Spleen (tissue), 11 donors: Measurements from ENCODE around the gene RNLS. TPM values are rescaled to one million over a fixed set of nuclear protein-coding genes. Genes with fewer than 3 reads are reported as not detected.

Experiments used
- DNase-seq: peaks from one replicate; pipeline ENCODE4 v3.0.0-alpha.2; 2020
- H3K27ac ChIP-seq, 8 donors: fragments of 200-600 bp; sonication (generic) in 7 of 8; 1 replicate in 4 of 8; 2 replicates in 4 of 8; pipeline versions ENCODE4 v1.5.0 to v1.8.0; 2016 to 2021; ENCODE audit warnings: inconsistent platforms in 4 of 8, mild to moderate bottlenecking in 4 of 8, moderate library complexity in 1 of 8
- H3K27me3 ChIP-seq, 7 donors: fragments of 200-600 bp; sonication (generic) in 6 of 7; replicated peaks in 1 of 7; 1 replicate in 4 of 7; 2 replicates in 3 of 7; pipeline versions ENCODE4 v1.5.0 to v1.8.0; 2016 to 2021; ENCODE audit warnings: inconsistent platforms in 3 of 7, mild to moderate bottlenecking in 1 of 7
- H3K36me3 ChIP-seq, 6 donors: fragments of 200-600 bp; sonication (generic) in 5 of 6; 1 replicate in 4 of 6; 2 replicates in 2 of 6; pipeline versions ENCODE4 v1.5.0 to v1.8.0; 2016 to 2021; ENCODE audit warnings: inconsistent platforms in 2 of 6
- H3K4me1 ChIP-seq, 6 donors: fragments of 200-600 bp; sonication (generic) in 5 of 6; 1 replicate in 3 of 6; 2 replicates in 3 of 6; pipeline versions ENCODE4 v1.5.0 to v1.8.0; 2016 to 2021; ENCODE audit warnings: inconsistent platforms in 3 of 6
- H3K4me3 ChIP-seq, 8 donors: fragments of 200-600 bp; sonication (generic) in 7 of 8; 1 replicate in 4 of 8; 2 replicates in 4 of 8; pipeline versions ENCODE4 v1.5.0 to v1.8.0; 2016 to 2021; ENCODE audit warnings: inconsistent platforms in 4 of 8, mild to moderate bottlenecking in 4 of 8, moderate library complexity in 2 of 8
- H3K9me3 ChIP-seq, 8 donors: fragments of 200-600 bp; sonication (generic) in 7 of 8; 1 replicate in 4 of 8; 2 replicates in 4 of 8; pipeline versions ENCODE4 v1.5.0 to v1.8.0; 2016 to 2021; ENCODE audit warnings: inconsistent platforms in 4 of 8
- POLR2A ChIP-seq, 3 donors: fragments of 450-650 bp; IDR thresholded peaks; one replicate each; pipeline ENCODE4 v1.5.1; 2017; ENCODE audit warnings: antibody characterized with exemption in 3 of 3, mild to moderate bottlenecking in 1 of 3
- POLR2AphosphoS5 ChIP-seq, 3 donors: sonication (generic); formaldehyde crosslinking; IDR thresholded peaks; one replicate each; pipeline ENCODE4 v1.5.1; 2017; ENCODE audit warnings: antibody characterized with exemption in 3 of 3
- WGBS, 5 donors: extraction: QIAGEN DNeasy Blood & Tissue Kit in 3 of 5; methylation state at CpG; one replicate each; pipeline versions ENCODE4 v1.1.5 to v1.1.7; 2013 to 2018; 5-methylcytosine and 5-hydroxymethylcytosine counted together
- intact Hi-C: fragments of 100-400 bp; cut with DNase I; formaldehyde crosslinking; loops from one replicate; pipeline ENCODE4 v1.15.0; 2023; ENCODE audit warnings: low total_unique reads
- polyA plus RNA-seq, 3 donors: library from polyadenylated mRNA; stranded (reverse); fragments of 200-250 nt; gene quantifications; one replicate each; pipeline ENCODE4 v1.2.1, GENCODE V29; 2013
- total RNA-seq, 7 donors: library from RNA; depleted of rRNA in 3 of 7; stranded (reverse); fragments of >200 nt in 3 of 7; fragmentation: NEBNext Ultra II Directional in 4 of 7; extraction: Animal tissue kit (Norgen Biotek cat#: 25700) in 4 of 7; gene quantifications; one replicate each; pipeline versions ENCODE4 v1.1.0 to v1.2.1, GENCODE V29; 2016 to 2021
- TF ChIP-seq, protein P1 (sequence below), 11 experiments: fragments of 200-600 bp in 7 of 11; fragments of 450-650 bp in 4 of 11; sonication (generic) in 4 of 11; IDR thresholded peaks in 8 of 11; conservative IDR thresholded peaks in 3 of 11; 1 replicate in 7 of 11; 2 replicates in 4 of 11; pipeline versions ENCODE4 v1.4.0 to v1.8.0; 2016 to 2021; ENCODE audit warnings: antibody characterized with exemption in 11 of 11, inconsistent platforms in 4 of 11, mild to moderate bottlenecking in 1 of 11
- donor health status: healthy with polysubstance abuse.
- donor health status: DM: no; HTN: no; CAD: no; lungs with moderate emphysema.
- donor health status: DM: no; HTN: no; CAD: no.
- donor health status: Bipolar disorder and iron deficiency.
- donor health status: healthy.
- donor health status: DM: no; HTN: no; CAD: no.
- donor health status: DM: yes; HTN: yes; CAD: no.

RNLS gene
- total and polyA plus RNA-seq, 10 donors: 4.5 to 28.8 (median 8.5) TPM

DNA sequence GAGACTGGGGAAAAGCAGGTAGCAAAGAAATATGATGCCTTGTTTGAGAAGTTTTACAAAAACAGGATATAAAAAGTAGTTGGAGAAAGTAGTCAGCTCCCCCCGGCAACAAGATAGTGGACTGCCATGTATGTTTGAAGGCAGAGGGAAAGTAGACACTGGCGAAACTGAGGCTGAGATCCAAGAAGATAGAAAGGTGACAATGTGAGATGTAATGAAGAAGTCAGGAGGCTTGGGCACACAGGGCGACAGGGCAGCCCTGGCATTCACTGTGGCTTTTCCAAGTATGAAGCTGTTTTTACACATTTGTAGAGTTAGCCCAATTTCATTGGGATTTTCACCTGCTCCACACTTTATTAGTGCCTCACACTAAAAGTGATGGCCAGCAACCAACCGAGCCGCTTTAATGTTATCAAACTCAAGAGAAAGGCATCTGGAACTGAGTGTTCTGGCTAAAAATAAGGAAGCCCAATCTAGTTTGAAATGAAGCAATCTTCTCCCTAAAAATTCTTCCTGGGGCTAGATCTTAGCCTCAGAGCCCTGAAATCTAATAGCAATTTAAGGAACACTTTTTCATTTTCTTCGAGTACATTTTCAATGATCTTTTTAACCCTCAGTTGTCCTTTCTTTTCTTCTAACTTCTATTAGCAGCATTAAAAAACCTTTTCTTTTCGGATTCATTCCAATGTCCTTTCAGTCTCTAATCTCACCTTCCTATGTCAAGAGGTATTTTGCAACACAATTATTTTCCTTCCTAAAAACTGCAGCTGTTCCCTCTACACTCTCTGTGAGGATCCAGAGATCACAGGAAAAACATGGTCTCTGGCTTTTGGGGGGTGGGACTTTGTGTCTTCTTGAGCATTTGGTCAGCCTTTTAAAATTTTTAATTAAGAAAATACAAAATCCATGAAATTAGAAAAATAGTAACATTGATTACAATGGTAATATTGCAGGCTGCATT is 108.0 kb downstream of the RNLS start:
- H3K27ac ChIP-seq: no peak overlapping the region
- H3K4me1 ChIP-seq: no peaks in the 10 kb centered on the region
- no peak overlapping the region for H3K4me3 ChIP-seq
- no peak for TF ChIP-seq POLR2AphosphoS5 (IDR thresholded peaks at IDR 0.05)
- TF ChIP-seq, protein P1, sequence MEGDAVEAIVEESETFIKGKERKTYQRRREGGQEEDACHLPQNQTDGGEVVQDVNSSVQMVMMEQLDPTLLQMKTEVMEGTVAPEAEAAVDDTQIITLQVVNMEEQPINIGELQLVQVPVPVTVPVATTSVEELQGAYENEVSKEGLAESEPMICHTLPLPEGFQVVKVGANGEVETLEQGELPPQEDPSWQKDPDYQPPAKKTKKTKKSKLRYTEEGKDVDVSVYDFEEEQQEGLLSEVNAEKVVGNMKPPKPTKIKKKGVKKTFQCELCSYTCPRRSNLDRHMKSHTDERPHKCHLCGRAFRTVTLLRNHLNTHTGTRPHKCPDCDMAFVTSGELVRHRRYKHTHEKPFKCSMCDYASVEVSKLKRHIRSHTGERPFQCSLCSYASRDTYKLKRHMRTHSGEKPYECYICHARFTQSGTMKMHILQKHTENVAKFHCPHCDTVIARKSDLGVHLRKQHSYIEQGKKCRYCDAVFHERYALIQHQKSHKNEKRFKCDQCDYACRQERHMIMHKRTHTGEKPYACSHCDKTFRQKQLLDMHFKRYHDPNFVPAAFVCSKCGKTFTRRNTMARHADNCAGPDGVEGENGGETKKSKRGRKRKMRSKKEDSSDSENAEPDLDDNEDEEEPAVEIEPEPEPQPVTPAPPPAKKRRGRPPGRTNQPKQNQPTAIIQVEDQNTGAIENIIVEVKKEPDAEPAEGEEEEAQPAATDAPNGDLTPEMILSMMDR (IDR thresholded peaks at IDR 0.05 in 8 of 11, conservative IDR thresholded peaks at IDR 0.05 in 3 of 11): no peak
- TF ChIP-seq POLR2A (IDR thresholded peaks at IDR 0.05): no peak
- WGBS, 5 donors: 68 to 89% (median 79%) methylated on average over 7 of the region's 7 CpGs
- no peaks in the 10 kb centered on the region for H3K27me3 ChIP-seq
- DNase-seq: no peak
- no peaks in the 10 kb centered on the region for H3K9me3 ChIP-seq
- intact Hi-C loops: no loop called here
- H3K36me3 ChIP-seq: no peaks in the 10 kb centered on the region

DNA sequence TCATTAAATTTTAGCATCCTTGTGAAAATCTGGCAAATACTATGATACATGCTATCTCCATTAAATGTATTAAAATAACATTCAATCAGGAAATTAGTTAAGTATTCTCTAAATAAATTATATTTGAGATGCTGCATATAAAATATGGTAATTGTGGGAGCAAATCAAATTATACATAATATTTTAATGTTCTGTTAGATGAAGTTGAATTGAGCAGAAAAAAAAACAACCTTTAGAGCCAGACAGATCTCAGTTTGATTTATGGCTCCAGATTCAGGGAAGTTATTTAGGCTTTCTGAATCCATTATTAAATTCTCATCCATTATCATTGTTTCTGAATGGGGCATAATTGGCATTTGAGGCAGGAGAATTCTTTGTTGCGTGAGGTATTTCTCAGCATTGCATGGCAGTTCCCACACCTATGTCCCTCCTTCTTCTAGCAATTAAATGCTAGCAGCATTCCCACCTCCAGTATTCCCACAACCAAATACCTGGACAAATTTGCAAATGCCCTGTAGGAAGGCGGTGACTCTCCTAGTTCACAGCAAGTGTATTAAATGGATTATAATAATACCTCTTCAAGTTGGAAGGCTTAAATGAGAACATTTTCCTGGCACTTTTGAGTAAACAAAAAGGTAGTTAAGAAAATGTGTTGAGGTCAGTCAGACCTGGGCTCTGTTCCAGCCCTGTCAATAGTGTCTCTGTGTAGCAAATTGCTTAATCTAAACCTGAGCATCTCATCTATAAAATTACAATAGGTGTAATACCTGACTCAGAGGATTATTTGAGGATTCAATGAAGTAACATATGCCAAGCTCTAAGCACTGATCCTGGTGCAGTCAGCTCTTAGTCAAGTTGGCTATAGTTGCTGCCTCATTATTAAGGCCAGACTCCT is 108.9 kb downstream of the RNLS start:
- no peaks in the 10 kb centered on the region for H3K4me1 ChIP-seq
- no peak for DNase-seq
- H3K36me3 ChIP-seq: no peaks in the 10 kb centered on the region
- WGBS, 5 donors: 95 to 98% (median 98%) methylated on average over 2 of the region's 2 CpGs
- no peak overlapping the region for H3K4me3 ChIP-seq
- TF ChIP-seq POLR2AphosphoS5 (IDR thresholded peaks at IDR 0.05) (no peak), POLR2A (IDR thresholded peaks at IDR 0.05) (no peak)
- TF ChIP-seq, protein P1 (IDR thresholded peaks at IDR 0.05 in 8 of 11, conservative IDR thresholded peaks at IDR 0.05 in 3 of 11): no peak
- intact Hi-C loops: no loop called here
- H3K27ac ChIP-seq: no peak overlapping the region
- no peaks in the 10 kb centered on the region for H3K27me3 ChIP-seq
- H3K9me3 ChIP-seq: no peaks in the 10 kb centered on the region

DNA sequence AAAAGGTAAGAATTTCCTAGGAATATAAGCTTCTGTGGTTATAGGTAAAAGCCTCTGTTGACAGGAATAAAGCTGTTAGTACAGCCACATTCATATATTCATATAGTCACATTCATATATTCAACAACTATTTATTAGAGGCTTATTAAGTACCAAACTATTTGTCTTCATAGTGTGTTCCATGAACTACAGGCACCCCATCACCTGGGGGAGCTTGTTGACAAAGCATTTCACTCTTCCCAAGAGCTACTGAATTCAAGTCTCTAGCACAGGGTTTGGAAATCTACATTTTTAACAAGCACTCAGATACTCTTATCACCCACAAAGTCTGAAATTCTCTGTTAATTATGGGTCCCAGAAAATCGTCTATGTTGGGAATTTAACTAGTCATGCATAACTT is 110.6 kb downstream of the RNLS start:
- H3K27ac ChIP-seq: no peak overlapping the region
- TF ChIP-seq POLR2AphosphoS5 (IDR thresholded peaks at IDR 0.05) (no peak), POLR2A (IDR thresholded peaks at IDR 0.05) (no peak)
- TF ChIP-seq, protein P1 (IDR thresholded peaks at IDR 0.05 in 8 of 11, conservative IDR thresholded peaks at IDR 0.05 in 3 of 11): no peak
- H3K27me3 ChIP-seq: no peaks in the 10 kb centered on the region
- DNase-seq: no peak
- H3K9me3 ChIP-seq: no peaks in the 10 kb centered on the region
- 75 to 94% (median 88%) methylated on average over 1 of the region's 1 CpG for WGBS, 5 donors
- intact Hi-C loops: no loop called here
- H3K4me3 ChIP-seq: no peak overlapping the region
- no peaks in the 10 kb centered on the region for H3K4me1 ChIP-seq
- H3K36me3 ChIP-seq: no peaks in the 10 kb centered on the region
